Kidney (tissue), 22 donors: ENCODE measurements around the gene GALR1. TPM values are rescaled to one million over a fixed set of nuclear protein-coding genes. Genes with fewer than 3 reads are reported as not detected.

Experiments used
- DNase-seq, 5 donors: peaks; one replicate each; pipeline ENCODE4 v3.0.0-alpha.2; 2013 to 2020
- FAIRE-seq: peaks from 2 replicates; lab custom pipeline; 2012; peaks lifted over from hg19 to GRCh38; lab: Jason Lieb, UNC
- H3K27ac ChIP-seq, 2 donors: one replicate each; pipeline ENCODE4 v1.7.0; 2013; ENCODE audit warnings: low read depth in 2 of 2, low read length in 2 of 2, inconsistent platforms in 1 of 2
- H3K27me3 ChIP-seq: one replicate; pipeline ENCODE4 v1.7.1; 2013; ENCODE audit warnings: low read length, inconsistent platforms; ENCODE audit not compliant: control insufficient read depth, insufficient read depth
- H3K36me3 ChIP-seq, 3 donors: one replicate each; pipeline versions ENCODE4 v1.7.0 to v1.7.1; 2013; ENCODE audit warnings: low read length in 3 of 3, control low read depth in 1 of 3, inconsistent platforms in 1 of 3; ENCODE audit not compliant: insufficient read depth in 3 of 3, control insufficient read depth in 2 of 3
- H3K4me1 ChIP-seq, 3 donors: one replicate each; pipeline versions ENCODE4 v1.7.0 to v1.7.1; 2013; ENCODE audit warnings: low read length in 3 of 3, inconsistent platforms in 1 of 3, low read depth in 1 of 3; ENCODE audit not compliant: control insufficient read depth in 2 of 3, insufficient read depth in 2 of 3
- H3K4me3 ChIP-seq, 3 donors: one replicate each; pipeline versions ENCODE4 v1.7.0 to v1.8.1; 2013; ENCODE audit warnings: low read length in 3 of 3, control low read depth in 1 of 3, inconsistent platforms in 1 of 3
- H3K9ac ChIP-seq, 3 donors: one replicate each; pipeline versions ENCODE4 v1.7.0 to v1.7.1; 2013; ENCODE audit warnings: low read length in 3 of 3, control low read depth in 1 of 3, inconsistent platforms in 1 of 3
- H3K9me3 ChIP-seq, 3 donors: one replicate each; pipeline versions ENCODE4 v1.7.0 to v1.7.1; 2013; ENCODE audit warnings: low read length in 3 of 3, control low read depth in 1 of 3, inconsistent platforms in 1 of 3; ENCODE audit not compliant: control insufficient read depth in 2 of 3, insufficient read depth in 1 of 3
- CTCF ChIP-seq: IDR thresholded peaks from 3 replicates; pipeline ENCODE4 v1.5.1; 2012; ENCODE audit warnings: mild to moderate bottlenecking, moderate library complexity, borderline replicate concordance; ENCODE audit not compliant: insufficient read depth; ENCODE audit errors: extremely low read depth
- intact Hi-C: fragments of 100-400 bp; cut with DNase I; formaldehyde crosslinking; loops from one replicate; pipeline ENCODE4 v1.11.1; 2022
- long read RNA-seq, 10 donors: library from polyadenylated mRNA in 1 of 10; unstranded in 1 of 10; transcript quantifications; one replicate each; pipeline ENCODE4 v2.0.0 and lab custom pipeline, GENCODE V29; 2021 to 2026
- polyA plus RNA-seq: library from polyadenylated mRNA; stranded (reverse); fragments of 350-450 nt; fragmentation: Illumina TruSeq; extraction: RNeasy Lipid Tissue Mini Kit (QIAGEN cat#74804); gene quantifications from one replicate; pipeline ENCODE4 v1.2.3, GENCODE V29; 2014; ENCODE audit warnings: low read depth, low replicate concordance; ENCODE audit not compliant: insufficient read depth
- total RNA-seq: library from RNA; stranded (reverse); fragmentation: NEBNext Ultra II Directional; extraction: Animal tissue kit (Norgen Biotek cat#: 25700); gene quantifications from one replicate; pipeline ENCODE4 v1.2.1, GENCODE V29; 2021
- donor health status: control.
- donor health status: control.
- donor health status: control.
- donor health status: control.
- donor health status: control.
- donor health status: DM: yes; HTN: yes; CAD: no.
- donor health status: Normal renal cell carcinoma (clear cell type).

Gene GALR1
- total RNA-seq (0.06 TPM), polyA plus RNA-seq (not detected)
- long read RNA-seq, donor 1 = 0 reads
- long read RNA-seq, donor 2 = 0 reads
- long read RNA-seq, donor 3 = 0 reads
- long read RNA-seq, donor 4 = 0 reads
- long read RNA-seq, donor 5 = 0 reads
- long read RNA-seq, donor 6 = 0 reads
- long read RNA-seq, donor 7 = 0 reads
- long read RNA-seq, donor 8 = 0 reads
- long read RNA-seq, donor 9 = 0 reads
- long read RNA-seq, donor 10 = 0 reads

- peaks cover 16% of the 10 kb centered on the region for H3K27me3 ChIP-seq
- H3K27ac ChIP-seq = no peak within 1 kb of the TSS
- H3K4me3 ChIP-seq = peak within 1 kb of the TSS; percentile 8 to 46 (median 46)
- DNase-seq (peak in 4 of 5 donors; percentile 35 to 55 (median 50)), FAIRE-seq (no peak)
- H3K9me3 ChIP-seq = no peaks in the 10 kb centered on the region
- TF ChIP-seq CTCF = no peak
- no peaks in the 10 kb centered on the region for H3K36me3 ChIP-seq
- no peak within 1 kb of the TSS for H3K9ac ChIP-seq
- intact Hi-C loops = no loop called here
- peaks cover 0 to 6% (median 0%) of the 10 kb centered on the region in 3 donors for H3K4me1 ChIP-seq
Observed at GRCh38 chr18:77249569-77250500, at the start of gene GALR1. TSS of gene GALR1 (plus strand) at chr18:77249848. CDS start at chr18:77250549, 701 bp downstream.

GRCh38 chr18:77201506-77201905, 48.1 kb upstream of the GALR1 start:
- intact Hi-C loops = loop anchor here (10.0 kb wide), 1 partner anchor 57 kb away; no protein-coding TSS in a partner anchor
- H3K9ac ChIP-seq = no peak overlapping the region
- FAIRE-seq (no peak), DNase-seq (no peak)
- no peak overlapping the region for H3K4me3 ChIP-seq
- no peak for TF ChIP-seq CTCF
- H3K9me3 ChIP-seq = no peaks in the 10 kb centered on the region
- H3K4me1 ChIP-seq = no peaks in the 10 kb centered on the region
- no peaks in the 10 kb centered on the region for H3K36me3 ChIP-seq
- H3K27me3 ChIP-seq = no peaks in the 10 kb centered on the region
- no peak overlapping the region for H3K27ac ChIP-seq

GRCh38 chr18:77202329-77202728, 47.3 kb upstream of the GALR1 start:
- no peak for DNase-seq
- intact Hi-C loops = loop anchor here (10.0 kb wide), 1 partner anchor 58 kb away; no protein-coding TSS in a partner anchor
- FAIRE-seq = no peak

More at GRCh38 chr18:77202329-77202728, 47.3 kb upstream of the GALR1 start:
- no peak overlapping the region for H3K4me3 ChIP-seq
- H3K4me1 ChIP-seq = no peaks in the 10 kb centered on the region
- no peaks in the 10 kb centered on the region for H3K9me3 ChIP-seq
- no peak for TF ChIP-seq CTCF
- H3K27me3 ChIP-seq = no peaks in the 10 kb centered on the region
- H3K27ac ChIP-seq = no peak overlapping the region
- no peaks in the 10 kb centered on the region for H3K36me3 ChIP-seq
- H3K9ac ChIP-seq = no peak overlapping the region
